HL-60 (cell line): ENCODE results near the gene CCL20.

Experiments used
- DNase-seq, 2 experiments: peaks; one replicate each; pipeline ENCODE4 v3.0.0-alpha.2; 2010 to 2020; ENCODE audit warnings: low read depth in 1 of 2, low spot score in 1 of 2
- H3K27ac ChIP-seq: fragments of 250-450 bp; sonication (Bioruptor Pico); replicated peaks from 2 replicates; pipeline ENCODE4 v1.5.1; 2020; ENCODE audit warnings: mild to moderate bottlenecking, moderate library complexity
- H3K27me3 ChIP-seq: fragments of 250-450 bp; sonication (Bioruptor Pico); 2 replicates; pipeline ENCODE4 v1.5.1; 2021; ENCODE audit warnings: mild to moderate bottlenecking, moderate library complexity; ENCODE audit not compliant: insufficient read depth, poor library complexity, severe bottlenecking
- H3K4me3 ChIP-seq: replicated peaks from 2 replicates; pipeline ENCODE4 v1.5.1; 2011; ENCODE audit warnings: mild to moderate bottlenecking, control low read depth, low read length; ENCODE audit not compliant: insufficient read depth
- CTCF ChIP-seq: IDR thresholded peaks from one replicate; pipeline ENCODE4 v1.5.1; 2011; ENCODE audit warnings: low read length, control low read depth, inconsistent platforms; ENCODE audit not compliant: insufficient read depth
- GABPA ChIP-seq: IDR thresholded peaks from 2 replicates; pipeline ENCODE4 v1.6.1; 2012; ENCODE audit warnings: low read depth
- POLR2AphosphoS5 ChIP-seq: IDR thresholded peaks from 2 replicates; pipeline ENCODE4 v1.6.1; 2012; ENCODE audit warnings: low read depth
- REST ChIP-seq: IDR thresholded peaks from 2 replicates; pipeline ENCODE4 v1.6.1; 2012; ENCODE audit warnings: low read depth; ENCODE audit not compliant: insufficient replicate concordance
- SPI1 ChIP-seq: IDR thresholded peaks from 2 replicates; pipeline ENCODE4 v1.6.1; 2012; ENCODE audit warnings: low read depth, mild to moderate bottlenecking, borderline replicate concordance

CCL20 gene

GRCh38 chr2:227848586-227848985 is 34.9 kb downstream of the CCL20 start:
- TF ChIP-seq SPI1: no peak
- no peak for TF ChIP-seq CTCF
- TF ChIP-seq REST: no peak
- TF ChIP-seq POLR2AphosphoS5: no peak
- TF ChIP-seq GABPA: no peak
- no peak for DNase-seq
- Histone ChIP-seq H3K27me3 (no peaks in the 10 kb centered on the region), H3K4me3 (no peak overlapping the region), H3K27ac (no peak overlapping the region)

GRCh38 chr2:227849906-227850305 is 36.3 kb downstream of the CCL20 start:
- no peak for DNase-seq
- Histone ChIP-seq H3K4me3 (no peak overlapping the region), H3K27ac (no peak overlapping the region)

GRCh38 chr2:227853204-227853629 is 39.6 kb downstream of the CCL20 start:
- H3K27ac ChIP-seq: no peak overlapping the region
- DNase-seq: no peak
- no peaks in the 10 kb centered on the region for H3K27me3 ChIP-seq
- TF ChIP-seq CTCF (no peak), REST (no peak), GABPA (no peak), SPI1 (no peak), POLR2AphosphoS5 (no peak)
- no peak overlapping the region for H3K4me3 ChIP-seq

More at GRCh38 chr2:227849906-227850305, 36.3 kb downstream of the CCL20 start:
- TF ChIP-seq CTCF (no peak), GABPA (no peak), POLR2AphosphoS5 (no peak), REST (no peak), SPI1 (no peak)
- no peaks in the 10 kb centered on the region for H3K27me3 ChIP-seq
